ENCODE data around the gene XAGE5. TPM values are rescaled to one million over a fixed set of nuclear protein-coding genes. Genes with fewer than 3 reads are reported as not detected.

The XAGE5 gene
- total RNA-seq, 2 experiments from 2014 or later = not detected

DNA sequence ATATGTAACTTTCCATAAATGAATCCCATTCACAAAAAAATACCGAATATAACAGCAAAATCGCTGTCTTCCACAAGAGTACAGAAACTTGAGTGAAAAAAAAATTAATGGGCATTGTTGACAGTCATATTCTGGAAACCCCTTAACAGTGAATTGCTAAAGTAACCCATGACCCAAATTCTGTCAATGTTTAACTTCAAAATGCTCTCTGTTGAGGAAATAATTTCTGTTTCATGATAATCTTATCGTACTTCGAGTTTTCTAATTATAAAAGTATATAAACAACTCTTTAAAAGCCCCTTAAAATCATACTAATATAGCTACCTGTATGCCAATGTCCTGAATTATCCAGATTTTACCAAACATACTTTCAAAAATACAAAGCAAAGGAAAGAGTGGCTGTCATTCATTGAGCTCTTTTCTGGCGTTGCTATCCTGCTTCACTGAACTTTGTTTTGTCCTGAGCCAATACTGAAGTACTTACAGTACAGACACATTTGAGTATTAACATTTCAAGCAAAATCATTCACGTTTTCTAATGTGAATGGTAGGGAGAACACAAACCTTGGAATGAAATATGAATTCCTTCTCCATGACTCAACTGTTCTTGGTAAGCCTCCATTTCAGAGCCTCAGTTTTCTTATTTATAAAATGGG, 54.4 kb downstream of the XAGE5 start:
- H3K4me1 Mint-ChIP-seq = no peaks in the 10 kb centered on the region
- H3K9me3 Mint-ChIP-seq = no peaks in the 10 kb centered on the region
- POLR2A ChIA-PET = no interaction called here
- DNase-seq = no peak
- ATAC-seq (ENCODE audit: low read depth) = no peak
- H3K27ac Mint-ChIP-seq = no peak overlapping the region
- no peaks in the 10 kb centered on the region for H3K36me3 Mint-ChIP-seq
- no peak overlapping the region for H3K4me3 Mint-ChIP-seq
- H3K27me3 Mint-ChIP-seq = peaks cover 11% of the 10 kb centered on the region

Other genes starting within 250 kb of the XAGE5 start
- gene SSX7, start 156.4 kb upstream of the XAGE5 start, total RNA-seq = not detected
- not detected for gene SSX2, start 104.1 kb upstream of the XAGE5 start, total RNA-seq
- not detected for gene SSX2B, start 60.0 kb upstream of the XAGE5 start, total RNA-seq
- gene SPANXN5, start 13.9 kb upstream of the XAGE5 start, total RNA-seq = not detected
- gene XAGE3, start 56.8 kb downstream of the XAGE5 start, total RNA-seq = not detected
- 10 to 100 TPM; 15.6 to 16.6 TPM for gene FAM156B, start 86.0 kb downstream of the XAGE5 start, total RNA-seq
- 10 to 100 TPM; 19.3 to 23.3 TPM for gene FAM156A, start 147.2 kb downstream of the XAGE5 start, total RNA-seq
- under 1 TPM; 0.08 to 0.14 TPM for gene GPR173, start 237.5 kb downstream of the XAGE5 start, total RNA-seq